ENCODE measurements around the gene CA12.
"Not testable (repeated sequence)": the region's sequence is repeated elsewhere in the genome, so short reads cannot be mapped to it uniquely, and the experiment has no call there.

CA12 gene

DNA sequence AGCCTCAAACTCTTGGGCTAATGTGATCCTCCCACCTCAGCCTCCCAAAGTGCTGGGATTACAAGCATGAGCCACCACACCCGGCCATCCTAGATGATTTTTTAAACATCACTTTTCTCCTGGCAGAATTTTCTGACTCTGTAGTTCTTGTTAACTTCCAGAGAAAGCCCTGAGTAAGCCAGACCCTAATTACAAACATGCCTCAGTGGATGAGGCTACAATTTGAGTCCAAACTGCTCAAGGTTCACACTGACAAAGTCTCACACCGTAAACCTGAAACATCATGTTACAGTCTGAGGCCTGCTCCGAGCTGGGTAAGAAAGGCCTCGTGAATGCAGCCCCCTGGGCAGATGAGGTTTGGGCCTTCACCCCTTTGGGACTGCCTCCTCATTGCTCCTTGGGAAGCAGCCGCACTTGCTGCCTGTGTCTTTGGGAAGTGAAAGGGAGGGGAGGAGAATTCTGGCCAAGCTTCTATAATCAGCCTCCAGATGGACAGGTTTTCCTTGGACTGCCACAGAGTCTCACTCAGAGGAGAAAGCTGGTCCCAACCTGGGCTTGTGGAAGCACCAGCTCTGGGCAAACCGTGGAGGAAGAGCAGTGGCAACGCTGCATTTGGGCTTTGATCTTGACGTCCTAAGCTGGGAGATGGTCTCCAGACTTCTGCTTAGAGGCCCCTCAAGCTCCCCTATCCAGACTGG is 46.0 kb downstream of the CA12 start:
- no peak for DNase-seq (ENCODE audit: low read depth)

DNA sequence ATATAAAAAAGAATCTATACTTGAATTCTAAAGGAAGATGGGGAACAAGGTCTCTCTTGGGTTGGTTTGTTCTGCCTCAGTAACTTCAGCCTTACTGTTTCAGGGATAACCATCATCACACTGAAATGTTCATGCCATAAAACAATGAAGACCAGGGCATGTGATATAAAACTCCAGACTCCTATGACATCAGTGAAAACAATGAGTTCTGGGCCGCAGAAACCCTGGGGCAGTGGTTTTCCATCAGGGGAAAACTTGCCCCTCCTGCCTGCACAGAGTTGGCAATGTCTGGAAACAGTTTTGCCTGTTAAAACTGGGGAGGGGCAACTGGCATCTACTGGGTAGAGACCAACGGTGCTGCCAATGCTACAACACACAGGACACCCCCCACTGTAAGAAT is 46.8 kb downstream of the CA12 start:
- no peak for DNase-seq (ENCODE audit: low read depth)

DNA sequence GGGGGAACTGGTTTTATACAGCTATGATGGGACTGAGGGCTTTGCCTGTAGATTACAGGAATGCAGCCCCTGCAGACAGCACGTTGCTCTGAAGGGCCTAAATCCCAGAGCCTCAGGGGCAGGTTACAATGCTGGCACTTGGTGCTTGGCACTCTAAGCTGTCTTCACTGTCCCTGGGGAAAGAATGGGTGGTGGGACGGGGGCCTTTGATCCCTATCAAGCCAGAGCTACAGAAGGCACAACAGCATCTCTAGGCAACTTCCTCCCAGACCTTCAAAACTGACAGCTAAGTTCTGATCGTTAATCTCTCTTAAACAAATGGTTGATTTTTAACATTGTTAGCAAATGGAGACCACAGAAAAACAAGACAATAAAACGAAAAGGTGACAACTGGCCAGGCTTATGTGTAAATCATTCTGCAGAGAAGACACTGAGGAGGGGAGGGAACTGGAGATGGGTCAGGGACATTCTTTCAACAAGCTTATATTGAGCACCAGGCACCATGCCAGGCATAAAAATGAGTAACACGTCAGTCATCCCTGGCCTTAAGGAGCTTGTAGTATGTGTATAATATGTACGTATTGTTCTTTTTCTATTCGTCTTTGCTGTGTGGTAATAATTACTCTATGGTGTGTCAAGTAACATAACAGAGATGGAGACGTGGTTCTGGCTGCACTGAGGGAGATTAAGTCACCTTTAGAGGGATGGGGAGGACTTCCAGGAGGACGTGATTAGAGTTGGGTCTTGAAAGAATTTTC is 49.1 kb downstream of the CA12 start:
- peak; percentile 76 for DNase-seq (ENCODE audit: low read depth)

DNA sequence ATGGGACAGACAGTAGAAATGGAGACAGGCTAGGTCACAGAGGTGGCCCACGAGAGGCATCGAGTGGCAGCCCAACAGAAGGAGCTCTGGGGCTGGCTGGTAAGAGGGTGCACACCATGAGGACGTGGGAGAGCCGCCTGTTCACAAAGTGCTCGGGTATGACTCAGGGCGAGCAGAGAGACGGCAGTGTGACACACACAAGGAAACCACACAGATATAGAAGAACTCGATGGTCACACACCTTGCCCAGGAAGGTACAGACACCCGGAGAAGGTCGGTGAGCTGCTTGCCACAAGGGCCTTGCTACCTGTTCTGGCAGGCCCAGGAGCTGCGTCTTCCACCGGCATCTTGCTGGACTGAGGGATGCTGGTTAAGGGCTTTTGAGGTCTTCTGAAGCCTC is 50.2 kb downstream of the CA12 start:
- DNase-seq (ENCODE audit: low read depth) = no peak

DNA sequence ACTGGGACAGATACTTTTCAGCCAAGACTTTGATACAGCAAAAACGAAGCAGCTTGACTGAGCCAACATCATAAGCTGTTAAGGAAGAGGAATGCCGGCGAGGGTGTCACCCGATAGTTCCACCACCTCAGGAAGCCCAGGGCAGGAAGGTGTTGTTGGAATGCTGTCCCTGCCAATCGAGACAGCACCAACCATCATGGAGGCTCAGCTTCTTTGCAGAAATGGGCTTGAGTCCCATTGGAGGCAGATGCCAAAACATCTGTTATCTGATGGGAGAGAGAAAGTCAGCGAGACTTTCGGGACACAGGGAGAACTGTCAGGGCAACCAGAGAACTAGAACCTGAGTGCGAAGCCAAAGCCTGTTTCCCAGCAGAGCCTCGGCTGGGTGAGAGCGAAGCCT is 50.7 kb downstream of the CA12 start:
- no peak for DNase-seq (ENCODE audit: low read depth)

DNA sequence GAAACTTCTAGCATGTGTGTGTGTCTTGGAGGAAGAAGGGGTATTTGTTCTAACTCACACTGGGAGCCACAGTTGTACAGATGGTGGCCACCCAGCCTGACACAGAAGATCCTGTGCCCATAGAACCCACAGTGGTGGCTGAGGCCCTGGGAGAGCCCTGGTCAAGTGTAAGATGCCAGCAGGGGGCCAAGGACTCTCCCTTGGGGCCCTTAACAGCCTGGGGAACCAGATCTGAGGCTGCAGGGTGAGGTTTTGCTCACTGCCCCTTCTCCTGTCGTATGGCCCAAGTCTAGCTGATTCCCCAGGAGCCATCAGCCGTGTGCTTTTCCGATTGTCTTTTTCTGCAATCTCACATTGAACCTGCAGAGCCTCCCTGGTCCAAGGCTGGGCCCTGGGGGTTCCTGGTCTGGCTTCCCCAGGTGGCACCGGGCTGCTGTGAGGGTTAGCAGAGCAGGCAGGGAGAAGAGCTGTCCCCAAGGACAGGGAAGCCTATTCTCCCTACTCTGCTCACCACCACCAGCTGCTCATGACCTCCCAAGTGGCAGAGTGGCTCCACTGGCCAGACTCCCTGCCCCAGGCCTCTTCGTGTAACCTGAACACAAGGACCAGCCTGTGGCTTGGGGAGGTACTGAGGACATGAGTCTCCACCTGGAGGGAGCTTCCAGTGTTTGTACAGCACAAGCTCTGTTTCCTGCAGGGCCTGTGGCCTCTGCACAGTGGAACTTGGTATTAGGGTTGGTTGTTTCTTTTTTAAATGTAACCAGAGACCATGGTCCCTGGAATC is 51.9 kb downstream of the CA12 start:
- DNase-seq (ENCODE audit: low read depth) = no peak

DNA sequence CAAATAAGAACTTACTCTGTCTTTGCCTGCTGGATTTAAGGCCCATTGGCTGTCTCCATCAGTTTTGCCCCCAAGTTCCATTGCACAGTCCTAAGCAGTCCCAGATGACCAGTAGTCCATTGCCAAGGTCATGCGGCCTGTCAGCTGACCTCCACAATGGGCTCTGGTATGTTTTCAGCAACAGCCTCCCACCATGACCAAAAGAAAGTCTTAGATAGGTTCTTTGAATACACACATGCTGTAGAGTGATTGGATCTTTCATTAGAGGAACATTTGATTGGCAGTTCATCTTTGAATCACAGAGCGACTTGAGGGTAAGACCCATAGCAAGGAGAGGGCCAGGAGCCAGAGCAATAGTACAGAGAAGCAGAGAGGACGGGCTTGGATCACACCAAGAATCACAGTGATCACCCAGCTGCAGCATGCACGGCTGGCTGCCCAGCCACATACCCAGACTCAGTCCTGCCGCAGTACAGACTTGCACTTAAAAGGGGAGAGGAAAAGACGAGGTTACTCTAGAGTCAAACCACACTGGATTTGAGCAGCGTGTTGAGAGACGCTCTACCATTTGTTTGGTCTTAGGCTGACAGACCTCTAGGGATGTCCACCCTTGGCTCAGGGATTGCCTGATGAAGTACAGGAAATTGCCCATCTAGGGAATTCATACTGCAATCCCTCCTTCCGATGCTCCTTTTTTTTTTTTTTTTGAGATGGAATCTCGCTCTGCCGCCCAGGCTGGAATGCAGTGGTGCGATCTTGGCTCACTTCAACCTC is 53.8 kb downstream of the CA12 start:
- DNase-seq (ENCODE audit: low read depth) = no peak

DNA sequence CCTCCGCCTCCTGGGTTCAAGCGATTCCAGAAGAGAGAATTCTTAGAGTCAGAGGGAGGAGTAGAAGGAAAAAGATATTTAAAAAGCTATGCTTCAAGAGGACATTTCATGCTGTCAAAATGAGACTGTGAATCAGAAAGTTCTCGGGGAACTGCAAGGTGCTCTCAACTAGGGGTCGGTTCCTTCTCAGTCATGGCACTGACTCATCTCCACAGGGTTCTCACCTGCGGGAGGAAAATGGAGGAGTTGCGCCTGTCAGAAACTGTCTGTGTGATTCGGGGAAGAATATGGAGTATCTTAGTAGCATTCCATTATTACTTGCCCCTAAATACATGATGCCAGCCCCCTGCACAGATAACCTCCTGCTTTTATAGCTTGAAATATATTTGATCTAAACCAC is 56.9 kb downstream of the CA12 start:
- DNase-seq (ENCODE audit: low read depth) = no peak

DNA sequence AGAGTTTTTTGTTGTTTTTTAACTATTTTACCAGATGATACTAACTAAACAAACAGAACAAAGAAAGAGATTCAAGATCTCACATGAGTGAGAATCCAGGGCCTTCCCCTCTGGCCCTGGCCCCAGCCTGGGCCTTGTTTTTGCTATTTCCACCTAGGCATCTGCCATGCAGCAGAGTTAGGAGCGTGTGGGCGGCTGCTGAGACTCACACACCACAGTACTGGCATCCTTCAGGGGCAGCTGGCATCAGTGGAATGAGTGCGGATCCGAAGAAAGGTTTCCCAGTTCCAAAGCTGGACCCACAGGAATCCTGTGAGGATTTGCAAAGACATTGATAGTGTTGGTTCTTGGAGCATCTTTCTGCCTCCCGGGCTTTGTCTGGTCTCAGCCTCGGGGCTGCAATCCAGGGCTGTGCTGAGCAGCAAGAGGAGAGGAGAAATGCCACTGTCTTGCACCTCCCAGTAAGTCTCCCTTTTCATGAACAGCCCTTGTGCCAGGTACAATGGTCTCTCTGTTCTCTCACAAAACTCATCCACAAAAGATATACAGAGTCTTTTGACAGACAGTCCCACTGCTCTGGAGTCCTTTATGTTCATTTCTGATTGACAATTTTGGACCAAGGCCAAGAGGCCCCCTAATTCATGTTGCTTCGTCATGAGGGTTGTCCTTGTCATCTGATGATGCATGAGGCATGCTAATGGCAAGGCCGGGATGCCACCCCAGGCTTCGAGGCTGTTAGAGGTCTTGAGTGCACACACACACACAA is 57.7 kb downstream of the CA12 start:
- DNase-seq (ENCODE audit: low read depth) = no peak

DNA sequence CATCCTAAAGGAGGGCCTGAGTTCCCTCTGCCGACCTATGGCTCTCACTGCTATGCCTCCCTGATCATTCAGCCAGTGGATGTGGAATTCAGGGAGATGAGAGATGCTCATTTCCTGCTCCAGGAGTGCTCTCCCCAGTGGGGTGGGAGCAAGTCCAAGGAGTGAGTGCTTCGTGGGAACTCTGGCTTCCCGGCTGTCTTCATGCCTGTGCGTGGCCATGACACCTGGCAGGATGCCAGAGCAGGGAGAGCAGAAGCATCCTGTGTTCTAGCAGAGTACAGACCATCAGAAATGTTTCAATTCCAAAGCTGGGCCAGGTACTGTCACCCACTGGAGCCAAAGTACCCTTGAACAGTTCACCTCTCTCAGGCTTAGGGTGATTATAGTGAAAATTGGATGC is 59.1 kb downstream of the CA12 start:
- peak; percentile 20 for DNase-seq (ENCODE audit: low read depth)

DNA sequence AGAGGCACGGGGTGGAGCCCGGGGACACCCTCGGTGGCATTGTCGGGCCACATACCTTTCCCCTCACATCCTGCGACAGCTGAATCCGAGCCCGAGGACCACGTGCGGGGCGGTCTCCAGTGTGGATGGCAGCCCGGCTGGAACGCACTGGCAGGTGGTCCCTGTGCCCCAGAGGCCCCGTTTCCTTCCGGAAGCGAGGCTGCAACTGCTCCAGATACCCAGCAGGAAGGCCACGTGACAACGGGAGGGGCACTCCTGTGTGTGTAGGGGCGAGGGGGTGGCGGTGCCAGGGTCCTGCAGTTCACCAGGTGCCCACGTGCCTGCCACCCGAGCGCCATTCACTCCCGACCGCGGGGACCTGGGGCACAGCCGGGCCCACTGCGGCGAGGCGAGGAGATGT is 60.2 kb downstream of the CA12 start:
- DNase-seq (ENCODE audit: low read depth) = no peak

DNA sequence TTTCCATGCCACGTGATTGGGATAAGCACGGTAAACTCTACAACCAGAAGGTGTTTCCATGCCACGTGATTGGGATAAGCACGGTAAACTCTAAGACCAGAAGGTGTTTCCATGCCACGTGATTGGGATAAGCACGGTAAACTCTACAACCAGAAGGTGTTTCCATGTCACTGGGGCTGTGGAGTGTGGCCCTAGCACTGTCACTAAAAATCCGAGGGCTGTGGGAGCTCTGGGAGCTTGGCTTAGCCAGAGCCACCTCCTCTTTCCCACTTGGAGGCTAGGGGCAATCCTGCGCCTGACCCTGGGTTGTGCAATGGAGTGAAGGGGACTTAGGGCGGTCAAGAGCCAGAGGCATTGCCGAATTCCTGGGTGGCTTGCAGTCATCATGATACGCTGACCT is 60.7 kb downstream of the CA12 start:
- DNase-seq (ENCODE audit: low read depth) = not testable (repeated sequence)

DNA sequence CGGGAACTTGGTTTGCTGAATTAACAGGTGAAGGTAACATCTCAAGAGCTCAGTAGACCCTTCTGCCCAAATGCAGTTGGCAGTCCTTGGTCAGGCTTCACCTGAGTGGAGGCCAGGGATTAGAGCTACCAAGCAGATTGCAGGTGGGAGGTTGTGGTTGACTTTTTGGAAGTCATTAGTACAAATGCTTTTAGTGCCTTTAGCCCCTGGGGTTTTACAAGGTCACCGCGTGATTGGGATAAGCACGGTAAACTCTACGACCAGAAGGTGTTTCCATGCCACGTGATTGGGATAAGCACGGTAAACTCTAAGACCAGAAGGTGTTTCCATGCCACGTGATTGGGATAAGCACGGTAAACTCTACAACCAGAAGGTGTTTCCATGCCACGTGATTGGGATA is 61.2 kb downstream of the CA12 start:
- not testable (repeated sequence) for DNase-seq (ENCODE audit: low read depth)

DNA sequence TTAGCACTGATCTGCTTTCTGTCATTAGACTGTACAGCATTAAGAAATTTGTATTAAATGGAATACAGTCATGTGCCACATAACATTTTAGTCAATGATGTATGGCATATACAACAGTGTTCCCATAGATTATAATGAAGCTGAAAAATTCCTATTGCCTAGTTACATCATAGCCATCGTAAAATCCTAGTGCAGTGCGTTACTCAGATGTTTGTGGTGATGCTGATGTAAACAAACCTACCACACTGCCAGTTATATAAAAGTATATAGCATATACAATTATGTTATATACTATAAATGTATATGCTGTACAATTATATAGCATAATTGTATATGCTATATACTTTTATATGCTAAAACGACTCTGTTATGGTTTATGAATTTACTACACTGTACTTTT is 62.6 kb downstream of the CA12 start:
- no peak for DNase-seq (ENCODE audit: low read depth)

DNA sequence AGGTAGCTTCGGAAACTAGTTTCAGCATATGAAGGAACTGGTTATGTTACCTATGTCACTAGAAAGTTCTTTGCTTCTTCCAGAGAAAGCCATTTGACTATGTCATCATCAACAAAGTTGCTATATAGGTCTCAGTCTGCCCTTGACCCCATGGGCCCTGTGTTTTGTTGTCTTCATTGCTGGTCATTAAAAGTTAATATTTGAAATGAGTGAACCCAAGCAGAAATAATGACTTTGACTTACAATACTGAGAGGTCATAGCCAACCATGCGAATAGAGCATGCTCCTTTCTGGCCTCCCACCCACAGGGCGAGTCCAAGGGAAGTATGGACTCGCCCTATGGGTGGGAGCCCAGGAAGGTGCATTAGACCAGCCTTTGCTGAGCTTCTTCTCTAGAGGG is 63.3 kb downstream of the CA12 start:
- no peak for DNase-seq (ENCODE audit: low read depth)

DNA sequence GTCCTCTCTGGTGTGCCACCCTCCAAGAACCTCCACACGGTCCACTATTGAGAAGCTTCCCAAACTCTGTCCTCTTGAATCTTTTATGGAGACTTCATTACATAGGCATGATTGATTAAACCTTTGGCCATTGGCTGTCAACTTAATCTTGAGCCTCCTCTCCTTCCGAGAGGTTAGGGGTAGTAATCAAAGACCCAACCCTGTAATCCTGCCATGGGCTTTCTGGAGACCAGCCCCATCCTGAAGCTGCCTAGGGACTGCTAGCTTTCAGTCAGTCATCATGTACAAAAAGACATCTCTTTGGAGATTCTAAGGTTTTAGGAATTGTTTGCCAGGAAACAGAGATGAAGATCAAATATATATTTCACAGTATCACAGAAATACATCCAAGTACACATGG is 67.2 kb downstream of the CA12 start:
- no peak for DNase-seq (ENCODE audit: low read depth)

DNA sequence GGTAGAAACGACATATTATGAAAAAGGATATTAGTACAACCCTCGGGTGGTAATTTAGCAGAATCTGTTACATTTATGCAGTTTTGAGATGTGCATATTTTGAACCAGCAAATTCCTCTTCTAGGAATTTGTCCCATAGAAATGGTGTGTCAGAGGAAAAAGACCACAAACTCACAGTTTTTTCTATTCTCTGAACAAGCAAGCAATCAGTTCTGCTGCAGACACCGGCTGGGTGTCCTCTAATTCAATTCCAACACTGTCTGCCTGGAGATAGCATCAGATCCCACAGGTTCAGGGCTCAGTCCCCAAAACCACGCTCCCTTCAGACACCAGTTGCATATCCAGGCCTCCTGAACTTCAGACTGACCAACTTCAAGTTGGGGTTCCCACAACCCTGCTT is 67.8 kb downstream of the CA12 start:
- no peak for DNase-seq (ENCODE audit: low read depth)

DNA sequence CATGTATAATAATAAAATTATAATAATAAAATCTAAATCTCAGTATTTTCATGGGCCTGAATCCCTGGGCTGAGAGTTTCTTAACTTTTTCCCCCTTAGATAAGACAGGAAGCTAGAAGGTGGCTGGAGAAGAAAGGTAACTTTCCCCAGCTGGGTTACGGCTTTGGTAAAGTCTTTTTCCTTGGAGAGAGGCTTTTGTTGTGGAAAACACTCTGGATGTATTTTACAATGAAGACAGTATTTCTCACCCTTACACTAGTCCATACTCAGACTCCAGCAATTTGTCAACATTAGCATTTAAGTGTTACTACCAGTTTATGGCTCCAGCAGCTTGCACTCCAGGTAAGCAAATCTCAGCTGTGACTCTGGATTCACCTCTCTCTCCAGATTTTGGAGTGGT is 69.4 kb downstream of the CA12 start:
- no peak for DNase-seq (ENCODE audit: low read depth)

DNA sequence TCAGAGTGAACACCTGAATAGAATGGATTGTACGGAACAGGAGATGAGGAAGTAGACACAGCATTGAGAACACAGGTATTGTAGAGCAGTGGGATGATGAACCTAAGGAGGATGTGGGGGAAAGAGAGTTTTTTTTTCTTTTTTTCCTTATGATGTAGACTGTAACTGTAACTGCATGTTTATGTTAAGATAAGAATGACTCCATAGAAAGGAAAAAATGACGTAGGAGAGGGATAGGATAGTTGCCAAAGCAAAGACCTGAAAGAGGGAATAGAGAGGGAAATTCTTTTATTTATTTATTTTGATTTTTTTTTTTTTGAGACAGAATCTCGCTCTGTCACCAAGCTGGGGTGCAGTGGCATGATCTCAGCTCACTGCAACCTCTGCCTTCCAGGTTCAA is 71.0 kb downstream of the CA12 start:
- DNase-seq (ENCODE audit: low read depth) = no peak

DNA sequence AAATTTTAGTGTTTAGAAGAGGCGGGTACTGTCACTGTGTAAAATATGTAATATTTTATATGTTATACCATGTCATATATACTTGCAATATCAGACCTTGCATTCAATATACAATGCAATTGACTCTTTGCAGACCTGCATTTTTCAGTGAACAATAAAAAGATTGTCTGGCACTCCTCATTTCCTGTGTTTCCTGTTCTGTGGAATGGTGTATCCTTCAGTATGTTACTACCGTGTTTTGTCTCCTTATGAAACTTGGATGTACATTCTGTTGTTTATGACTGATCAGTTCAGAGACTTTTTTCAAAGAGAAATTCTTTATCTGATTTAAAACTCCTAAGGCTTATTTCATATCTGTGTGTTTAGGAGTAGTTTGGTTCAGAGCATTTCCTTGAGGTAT is 72.7 kb downstream of the CA12 start:
- no peak for DNase-seq (ENCODE audit: low read depth)

DNA sequence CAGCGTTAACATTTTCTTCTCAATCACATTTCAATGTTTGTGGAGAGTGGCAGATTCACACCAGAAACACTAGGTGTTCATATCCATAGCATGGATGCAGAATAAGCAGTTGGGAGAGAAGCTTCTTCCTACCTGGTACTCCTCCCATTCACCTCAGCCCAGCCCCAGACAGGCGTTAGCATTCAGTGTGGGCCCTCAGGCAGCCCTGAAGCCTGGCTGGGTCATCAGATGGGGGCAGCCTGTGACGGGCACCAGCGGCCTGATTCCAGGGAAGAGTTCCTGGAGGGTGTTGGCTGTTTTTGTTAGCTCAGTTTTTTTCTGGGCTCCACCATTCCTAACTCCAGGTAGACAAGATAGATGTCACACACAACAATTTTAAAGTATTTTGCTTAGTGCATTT is 73.2 kb downstream of the CA12 start:
- no peak for DNase-seq (ENCODE audit: low read depth)
